ENCODE measurements around the gene MRPS18C. TPM values are rescaled to one million over a fixed set of nuclear protein-coding genes. Genes with fewer than 3 reads are reported as not detected.

Gene MRPS18C
- total RNA-seq, 1 donor from 2014 or later, result 49.8 TPM

- no peaks in the 10 kb centered on the region for H3K79me2 ChIP-seq (ENCODE audit: insufficient read depth, low read length)
- FAIRE-seq (no peak), DNase-seq (ENCODE audit: low read depth) (no peak)
- no peak overlapping the region for H3K27ac Mint-ChIP-seq (ENCODE audit: unreplicated experiment)
- H4K20me1 ChIP-seq (ENCODE audit: insufficient read depth, low read length), result no peaks in the 10 kb centered on the region
- no peaks in the 10 kb centered on the region for H3K4me1 Mint-ChIP-seq (ENCODE audit: low read depth, unreplicated experiment)
- H3K27me3 Mint-ChIP-seq (ENCODE audit: low read depth, unreplicated experiment), result no peaks in the 10 kb centered on the region
- H3K4me3 ChIP-seq (ENCODE audit: insufficient read depth, low read depth, low read length), result no peak overlapping the region
- H3K36me3 ChIP-seq (ENCODE audit: insufficient read depth, low read length), result peaks cover 4% of the 10 kb centered on the region
- H3K4me1 ChIP-seq (ENCODE audit: insufficient read depth, low read length), result no peaks in the 10 kb centered on the region
- no peak overlapping the region for H3K9ac ChIP-seq (ENCODE audit: low read length)
- no peak overlapping the region for H3K27ac ChIP-seq (ENCODE audit: low read depth, low read length)
- no peak for TF ChIP-seq EZH2 (IDR thresholded peaks at IDR 0.05; ENCODE audit: insufficient read depth, low read length)
- no peak for TF ChIP-seq CTCF (IDR thresholded peaks at IDR 0.05; ENCODE audit: insufficient read depth, low read depth, low read length)
- no peaks in the 10 kb centered on the region for H3K9me3 ChIP-seq (ENCODE audit: insufficient read depth, low read depth, low read length)
- H3K9me3 Mint-ChIP-seq (ENCODE audit: unreplicated experiment), result no peaks in the 10 kb centered on the region
- no peak overlapping the region for H2AFZ ChIP-seq (ENCODE audit: low read depth, low read length)
- no peak overlapping the region for H3K4me2 ChIP-seq (ENCODE audit: low read length)
- H3K4me3 Mint-ChIP-seq (ENCODE audit: unreplicated experiment), result no peak overlapping the region
- no peaks in the 10 kb centered on the region for H3K27me3 ChIP-seq (ENCODE audit: insufficient read depth, low read length)
- H3K36me3 Mint-ChIP-seq (ENCODE audit: low read depth, unreplicated experiment), result peaks cover 16% of the 10 kb centered on the region
Measured at GRCh38 chr4:83413676-83414075, 42.2 kb upstream of the MRPS18C start.

- no peaks in the 10 kb centered on the region for H3K79me2 ChIP-seq (ENCODE audit: insufficient read depth, low read length)
- no peak overlapping the region for H3K9ac ChIP-seq (ENCODE audit: low read length)
- Mint-ChIP-seq H3K4me3 (ENCODE audit: unreplicated experiment) (no peak overlapping the region), H3K9me3 (ENCODE audit: unreplicated experiment) (no peaks in the 10 kb centered on the region), H3K27ac (ENCODE audit: unreplicated experiment) (no peak overlapping the region), H3K27me3 (ENCODE audit: low read depth, unreplicated experiment) (no peaks in the 10 kb centered on the region), H3K36me3 (ENCODE audit: low read depth, unreplicated experiment) (peaks cover 13% of the 10 kb centered on the region), H3K4me1 (ENCODE audit: low read depth, unreplicated experiment) (no peaks in the 10 kb centered on the region)
- H3K4me3 ChIP-seq (ENCODE audit: insufficient read depth, low read depth, low read length), result no peak overlapping the region
- FAIRE-seq, result no peak
- H3K9me3 ChIP-seq (ENCODE audit: insufficient read depth, low read depth, low read length), result no peaks in the 10 kb centered on the region
- TF ChIP-seq CTCF (IDR thresholded peaks at IDR 0.05; ENCODE audit: insufficient read depth, low read depth, low read length) (no peak), EZH2 (IDR thresholded peaks at IDR 0.05; ENCODE audit: insufficient read depth, low read length) (no peak)
- H2AFZ ChIP-seq (ENCODE audit: low read depth, low read length), result no peak overlapping the region
- no peak for DNase-seq (ENCODE audit: low read depth)
- no peak overlapping the region for H3K4me2 ChIP-seq (ENCODE audit: low read length)
- H3K27me3 ChIP-seq (ENCODE audit: insufficient read depth, low read length), result no peaks in the 10 kb centered on the region
- peaks cover 9% of the 10 kb centered on the region for H3K36me3 ChIP-seq (ENCODE audit: insufficient read depth, low read length)
- no peaks in the 10 kb centered on the region for H4K20me1 ChIP-seq (ENCODE audit: insufficient read depth, low read length)
- H3K27ac ChIP-seq (ENCODE audit: low read depth, low read length), result no peak overlapping the region
- no peaks in the 10 kb centered on the region for H3K4me1 ChIP-seq (ENCODE audit: insufficient read depth, low read length)
Measured at GRCh38 chr4:83417566-83417965, 38.3 kb upstream of the MRPS18C start.

GRCh38 chr4:83418211-83418610, 37.6 kb upstream of the MRPS18C start:
- H3K4me1 ChIP-seq (ENCODE audit: insufficient read depth, low read length), result no peaks in the 10 kb centered on the region
- H3K4me1 Mint-ChIP-seq (ENCODE audit: low read depth, unreplicated experiment), result no peaks in the 10 kb centered on the region
- H3K36me3 Mint-ChIP-seq (ENCODE audit: low read depth, unreplicated experiment), result peaks cover 10% of the 10 kb centered on the region
- H3K27me3 ChIP-seq (ENCODE audit: insufficient read depth, low read length), result no peaks in the 10 kb centered on the region
- H3K9ac ChIP-seq (ENCODE audit: low read length), result no peak overlapping the region
- no peak overlapping the region for H2AFZ ChIP-seq (ENCODE audit: low read depth, low read length)
- H3K4me2 ChIP-seq (ENCODE audit: low read length), result no peak overlapping the region
- H3K27me3 Mint-ChIP-seq (ENCODE audit: low read depth, unreplicated experiment), result no peaks in the 10 kb centered on the region
- no peaks in the 10 kb centered on the region for H4K20me1 ChIP-seq (ENCODE audit: insufficient read depth, low read length)
- no peaks in the 10 kb centered on the region for H3K9me3 Mint-ChIP-seq (ENCODE audit: unreplicated experiment)
- peaks cover 9% of the 10 kb centered on the region for H3K36me3 ChIP-seq (ENCODE audit: insufficient read depth, low read length)
- DNase-seq (ENCODE audit: low read depth), result no peak
- TF ChIP-seq CTCF (IDR thresholded peaks at IDR 0.05; ENCODE audit: insufficient read depth, low read depth, low read length), result no peak
- TF ChIP-seq EZH2 (IDR thresholded peaks at IDR 0.05; ENCODE audit: insufficient read depth, low read length), result no peak
- no peaks in the 10 kb centered on the region for H3K9me3 ChIP-seq (ENCODE audit: insufficient read depth, low read depth, low read length)
- H3K27ac Mint-ChIP-seq (ENCODE audit: unreplicated experiment), result no peak overlapping the region
- no peak overlapping the region for H3K27ac ChIP-seq (ENCODE audit: low read depth, low read length)
- no peak overlapping the region for H3K4me3 Mint-ChIP-seq (ENCODE audit: unreplicated experiment)
- no peak for FAIRE-seq
- no peaks in the 10 kb centered on the region for H3K79me2 ChIP-seq (ENCODE audit: insufficient read depth, low read length)
- no peak overlapping the region for H3K4me3 ChIP-seq (ENCODE audit: insufficient read depth, low read depth, low read length)

All from astrocyte (in vitro differentiated cells and primary cell).